Stimulated activated effector memory CD8-positive, alpha-beta T cell treated with anti-CD3 and anti-CD28 coated beads, Interleukin-12 subunit alpha, Interleukin-12 subunit beta, amount 100 ng/mL, for 72 hours (primary cell): ENCODE data around the gene ACSL1.

Experiments
- ATAC-seq: fragments of 150-1000 bp; cut with Tn5 transposase; 2 replicates; pipeline ENCODE4 v1.10.0; 2021
- DNase-seq, 2 donors: peaks; one replicate each; pipeline ENCODE4 v3.0.0; 2021 to 2022; ENCODE audit warnings: low spot score in 2 of 2
- H3K27ac Mint-ChIP-seq: one replicate; pipeline ENCODE4 v1.8.0; 2022; ENCODE audit warnings: mild to moderate bottlenecking, mixed read lengths
- H3K36me3 Mint-ChIP-seq: one replicate; pipeline ENCODE4 v1.8.0; 2022; ENCODE audit warnings: mild to moderate bottlenecking, mixed read lengths
- H3K4me1 Mint-ChIP-seq: one replicate; pipeline ENCODE4 v1.8.0; 2022; ENCODE audit warnings: mixed read lengths
- H3K4me3 Mint-ChIP-seq: one replicate; pipeline ENCODE4 v1.8.0; 2022; ENCODE audit warnings: mild to moderate bottlenecking, mixed read lengths
- H3K9me3 Mint-ChIP-seq: one replicate; pipeline ENCODE4 v1.8.0; 2022; ENCODE audit warnings: mixed read lengths

Gene ACSL1

DNA sequence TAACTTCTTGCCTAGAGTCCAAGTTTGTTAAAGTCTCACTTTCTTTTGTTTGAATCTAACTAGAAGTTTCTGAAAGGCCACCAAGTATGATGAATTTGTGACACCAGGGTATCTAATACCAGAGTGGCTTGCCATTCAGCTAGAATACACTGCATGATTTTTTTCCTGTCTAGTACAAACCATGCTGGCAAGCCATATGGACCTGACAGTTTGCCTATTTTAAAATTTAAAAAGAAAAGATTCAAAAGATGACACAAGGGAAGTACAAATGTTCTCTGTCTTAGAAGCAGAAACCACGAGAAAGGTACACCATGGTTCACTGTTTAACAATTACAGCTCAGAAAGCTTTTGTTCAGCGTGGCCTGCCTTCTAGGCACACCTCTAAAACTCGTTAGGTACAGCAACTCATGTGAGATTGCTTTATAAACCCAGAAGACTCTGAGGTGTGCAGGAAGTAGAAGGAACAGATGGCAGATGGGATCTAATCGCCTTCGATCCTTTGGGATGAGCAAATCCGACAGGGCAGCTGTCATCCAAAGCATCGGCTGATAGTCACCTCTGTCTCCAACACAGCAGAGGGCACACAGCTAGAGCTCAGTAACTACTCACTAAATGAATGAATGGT is 56.5 kb downstream of the ACSL1 start:
- Mint-ChIP-seq H3K27ac (no peak overlapping the region), H3K36me3 (peaks cover 50% of the 10 kb centered on the region), H3K9me3 (no peaks in the 10 kb centered on the region), H3K4me1 (no peaks in the 10 kb centered on the region), H3K4me3 (no peak overlapping the region)
- ATAC-seq (no peak), DNase-seq (no peak)

DNA sequence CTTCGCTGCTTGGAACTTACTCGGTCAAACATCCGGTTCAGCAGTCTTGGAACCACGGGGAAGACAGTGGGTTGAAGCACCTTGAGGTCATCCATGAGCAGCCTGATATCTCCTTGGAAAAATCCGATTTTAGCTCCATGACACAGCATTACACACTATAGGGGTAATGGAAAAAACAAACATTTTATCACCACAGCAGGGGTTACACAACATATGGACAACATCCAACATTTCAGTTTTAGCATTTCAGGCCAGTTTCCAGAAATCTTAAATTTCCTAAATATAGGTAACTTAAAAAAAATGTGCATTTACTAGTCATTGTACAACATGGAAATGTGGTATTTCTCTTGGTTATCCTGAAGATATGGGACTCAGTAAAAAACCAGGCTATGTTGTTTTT is 57.5 kb downstream of the ACSL1 start:
- DNase-seq (no peak), ATAC-seq (no peak)
- Mint-ChIP-seq H3K36me3 (peaks cover 45% of the 10 kb centered on the region), H3K9me3 (no peaks in the 10 kb centered on the region), H3K4me1 (no peaks in the 10 kb centered on the region), H3K4me3 (no peak overlapping the region), H3K27ac (no peak overlapping the region)

DNA sequence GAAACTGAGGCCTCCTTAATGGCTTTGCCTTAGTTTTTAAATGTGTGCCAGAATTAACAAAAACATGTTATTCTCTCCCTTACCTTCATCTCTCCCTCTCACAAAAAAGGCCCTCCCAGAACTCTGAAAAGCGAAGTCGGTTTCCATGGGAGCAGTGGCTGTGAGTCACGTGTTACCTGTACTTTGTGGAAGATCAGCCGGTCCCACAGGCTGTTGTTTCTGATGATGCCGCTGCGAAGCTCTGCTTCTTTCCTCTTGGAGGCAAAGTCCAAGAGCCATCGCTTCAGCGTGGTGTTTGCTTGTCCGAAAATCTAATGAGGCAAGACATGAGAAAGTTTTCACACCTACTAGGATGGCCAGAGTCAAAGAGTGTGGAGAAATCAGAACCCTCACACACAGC is 59.3 kb downstream of the ACSL1 start:
- Mint-ChIP-seq H3K27ac (no peak overlapping the region), H3K36me3 (peaks cover 53% of the 10 kb centered on the region), H3K4me3 (no peak overlapping the region), H3K4me1 (peaks cover 8% of the 10 kb centered on the region), H3K9me3 (no peaks in the 10 kb centered on the region)
- ATAC-seq (no peak), DNase-seq (no peak)

DNA sequence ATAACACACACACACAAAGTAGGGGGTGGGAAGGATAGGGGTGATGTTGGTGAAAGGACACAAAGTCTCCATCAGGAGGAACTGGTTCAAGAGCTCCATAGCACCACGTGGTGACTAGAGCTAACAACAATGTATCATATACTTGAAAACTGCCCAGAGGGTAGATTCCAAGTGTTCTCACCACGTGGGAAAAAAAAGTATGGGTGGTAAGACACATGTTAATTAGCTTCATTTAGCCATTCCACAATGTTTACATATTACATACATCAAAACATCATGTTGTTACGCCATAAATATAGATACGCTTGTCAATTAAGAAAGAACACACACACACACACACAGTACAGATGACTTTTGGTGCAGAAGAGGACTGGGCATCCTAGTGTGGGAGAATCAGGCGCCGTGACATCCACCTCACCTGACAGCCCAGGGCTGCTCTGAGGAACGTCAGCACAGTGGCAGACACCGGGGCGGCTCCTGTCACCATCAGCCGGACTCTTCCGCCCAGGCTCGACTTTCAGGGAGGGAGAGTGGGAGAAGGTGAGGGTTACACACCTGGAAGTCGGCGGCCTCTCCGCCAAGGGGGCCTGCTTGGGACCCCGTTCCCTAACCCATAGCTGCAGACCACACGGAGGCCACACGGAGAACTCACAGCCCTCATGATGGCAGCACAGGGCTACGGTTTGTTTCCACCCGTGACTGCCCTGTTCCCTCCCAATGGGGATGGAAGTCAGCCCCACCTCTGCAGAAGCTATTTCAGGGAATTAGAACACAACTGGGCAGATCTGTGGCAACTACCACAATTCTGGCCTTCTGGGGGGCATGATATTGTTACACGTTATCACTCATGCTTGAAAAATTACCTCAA is 60.1 kb downstream of the ACSL1 start:
- Mint-ChIP-seq H3K4me3 (no peak overlapping the region), H3K4me1 (peaks cover 8% of the 10 kb centered on the region), H3K36me3 (peaks cover 60% of the 10 kb centered on the region), H3K9me3 (no peaks in the 10 kb centered on the region), H3K27ac (peak overlapping the region; percentile 50)
- ATAC-seq (no peak), DNase-seq (no peak)

DNA sequence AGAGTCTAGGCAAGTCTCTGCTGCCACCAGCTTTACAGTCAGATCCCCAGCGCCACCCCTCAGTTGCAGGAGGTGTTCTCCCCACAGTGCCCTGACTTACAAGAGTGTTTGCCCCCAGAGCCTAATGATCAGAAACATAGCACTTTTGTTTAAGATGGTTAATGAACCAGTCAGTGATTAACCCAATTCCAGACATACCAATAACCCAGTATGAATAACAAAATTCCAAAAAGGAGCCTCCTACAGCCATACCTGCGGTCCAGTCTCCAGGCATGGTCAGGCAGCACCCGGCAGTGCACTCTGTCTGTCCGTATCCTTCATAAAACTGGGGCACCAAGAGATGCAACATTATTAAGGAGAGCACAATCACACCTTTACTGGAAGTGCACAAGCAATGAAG is 61.2 kb downstream of the ACSL1 start:
- no peak for DNase-seq
- Mint-ChIP-seq H3K36me3 (peaks cover 65% of the 10 kb centered on the region), H3K4me1 (peaks cover 8% of the 10 kb centered on the region), H3K4me3 (no peak overlapping the region), H3K27ac (peak overlapping the region; percentile 50), H3K9me3 (no peaks in the 10 kb centered on the region)
- ATAC-seq, result no peak

DNA sequence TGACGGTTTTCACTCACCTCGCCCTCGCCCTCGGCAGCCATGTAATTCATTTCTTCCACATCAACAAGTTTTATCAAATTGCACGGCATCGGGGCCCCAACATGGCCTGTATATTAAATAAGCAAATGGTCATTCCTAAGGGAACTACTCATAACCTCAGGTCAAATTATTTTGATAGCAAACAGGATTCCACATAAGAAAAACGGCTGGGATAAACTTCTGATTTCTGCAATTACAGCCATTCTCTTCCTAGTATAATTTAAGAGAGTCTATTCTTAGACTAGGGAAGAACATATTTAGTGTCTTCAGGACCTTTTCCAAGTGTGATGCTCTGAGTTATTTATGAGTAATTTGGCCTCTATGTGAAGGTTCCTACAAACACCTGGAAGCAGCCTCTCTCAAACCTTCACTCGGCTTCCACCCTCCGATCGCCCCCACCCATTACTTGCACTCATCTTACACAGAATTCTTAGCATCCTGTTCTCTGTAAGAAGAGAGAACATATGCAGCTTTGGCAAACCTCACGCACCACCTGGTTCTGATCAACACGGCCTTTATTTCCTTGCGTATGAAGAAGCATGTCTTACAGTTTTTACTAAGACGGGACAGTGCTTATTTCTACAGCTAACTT is 62.5 kb downstream of the ACSL1 start:
- Mint-ChIP-seq H3K9me3 (no peaks in the 10 kb centered on the region), H3K27ac (no peak overlapping the region), H3K4me1 (peaks cover 8% of the 10 kb centered on the region), H3K36me3 (peaks cover 66% of the 10 kb centered on the region), H3K4me3 (no peak overlapping the region)
- DNase-seq, result no peak
- ATAC-seq, result no peak

DNA sequence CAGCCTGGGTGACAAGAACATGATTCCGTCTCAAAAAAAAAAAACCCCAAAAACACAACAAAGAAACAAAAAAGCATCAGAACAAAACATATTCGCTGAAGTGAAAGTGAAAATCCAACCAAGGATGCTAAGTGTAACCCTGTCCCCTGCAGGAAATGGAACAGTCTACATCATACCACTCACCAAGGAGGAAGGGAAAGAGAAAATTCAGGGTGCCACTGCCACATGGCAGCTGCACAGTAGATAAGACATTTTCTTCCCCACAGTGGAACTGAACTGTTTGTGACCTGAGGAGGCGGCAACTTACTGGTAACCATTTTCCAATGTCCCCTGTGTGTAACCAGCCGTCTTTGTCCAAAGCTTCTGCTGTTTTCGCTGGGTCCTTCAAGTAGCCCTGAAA is 63.7 kb downstream of the ACSL1 start:
- Mint-ChIP-seq H3K36me3 (peaks cover 60% of the 10 kb centered on the region), H3K9me3 (no peaks in the 10 kb centered on the region), H3K27ac (peak overlapping the region; percentile 69), H3K4me1 (peaks cover 8% of the 10 kb centered on the region), H3K4me3 (peak overlapping the region; percentile 16)
- peak; percentile 93 for ATAC-seq
- peak in 1 of 2 donors; percentile 57 for DNase-seq

DNA sequence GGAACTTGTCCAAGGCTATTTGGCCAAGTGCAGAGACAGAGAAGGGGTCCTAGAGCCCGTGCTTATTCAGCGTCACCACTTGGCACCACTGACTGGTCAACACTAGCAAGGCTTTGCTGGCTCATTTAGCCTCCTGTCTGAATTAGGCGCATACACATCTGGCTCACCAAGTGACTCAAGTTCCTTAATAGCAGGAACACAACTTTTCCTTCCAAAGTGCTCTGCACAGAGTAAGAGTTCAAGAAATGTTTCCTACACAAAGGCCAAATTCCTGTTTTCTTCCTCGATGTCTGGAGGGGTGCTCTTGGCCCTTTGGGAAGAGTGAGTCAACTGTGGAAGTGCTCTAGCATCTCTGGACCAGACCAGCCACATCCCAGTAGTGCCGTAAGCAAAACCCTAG is 65.1 kb downstream of the ACSL1 start:
- H3K4me1 Mint-ChIP-seq, result peaks cover 8% of the 10 kb centered on the region
- H3K27ac Mint-ChIP-seq, result no peak overlapping the region
- H3K36me3 Mint-ChIP-seq, result peaks cover 59% of the 10 kb centered on the region
- no peak for ATAC-seq
- H3K9me3 Mint-ChIP-seq, result no peaks in the 10 kb centered on the region
- no peak overlapping the region for H3K4me3 Mint-ChIP-seq
- DNase-seq, result no peak

DNA sequence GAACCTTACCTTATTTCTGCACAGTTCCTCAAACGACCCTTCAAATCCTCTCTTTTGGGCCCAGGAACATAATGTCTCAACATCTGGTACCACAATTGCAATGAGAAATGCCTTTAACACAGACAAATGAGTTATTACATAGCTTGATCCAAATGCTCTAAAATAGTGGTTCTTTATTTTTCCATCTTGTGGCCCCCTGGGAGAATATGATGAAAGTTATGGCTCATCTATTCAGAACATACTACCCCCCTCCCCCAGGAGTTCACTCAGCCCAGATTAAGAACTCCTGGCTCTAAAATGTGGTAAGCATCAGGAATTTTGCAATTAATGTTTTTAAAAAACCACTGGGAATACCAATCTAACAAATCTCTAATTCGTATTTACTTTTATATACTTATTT is 68.0 kb downstream of the ACSL1 start:
- H3K27ac Mint-ChIP-seq, result no peak overlapping the region
- ATAC-seq (no peak), DNase-seq (no peak)
- H3K4me1 Mint-ChIP-seq, result peaks cover 8% of the 10 kb centered on the region
- H3K9me3 Mint-ChIP-seq, result no peaks in the 10 kb centered on the region
- H3K4me3 Mint-ChIP-seq, result no peak overlapping the region
- peaks cover 63% of the 10 kb centered on the region for H3K36me3 Mint-ChIP-seq

DNA sequence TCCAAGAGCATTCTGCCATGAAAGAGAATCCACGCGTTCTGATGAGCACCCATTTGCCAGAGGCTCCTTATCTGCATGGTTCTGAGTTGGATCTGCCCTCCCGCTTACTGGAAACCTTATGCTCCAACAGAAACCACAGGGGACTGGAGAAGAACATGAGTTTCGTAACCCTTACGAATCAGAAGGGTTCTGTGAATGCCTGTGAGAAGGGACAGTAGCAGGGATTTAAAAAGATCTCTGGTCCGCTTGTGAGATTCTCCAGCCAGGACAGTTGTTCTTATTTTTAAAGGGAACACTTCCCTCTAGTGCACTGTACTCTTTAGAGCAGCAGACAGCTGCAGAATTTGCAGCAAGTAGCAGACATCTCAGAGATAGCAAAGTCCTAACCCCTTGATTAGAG is 69.4 kb downstream of the ACSL1 start:
- Mint-ChIP-seq H3K4me3 (no peak overlapping the region), H3K9me3 (no peaks in the 10 kb centered on the region), H3K27ac (no peak overlapping the region), H3K4me1 (no peaks in the 10 kb centered on the region), H3K36me3 (peaks cover 54% of the 10 kb centered on the region)
- DNase-seq (no peak), ATAC-seq (no peak)

DNA sequence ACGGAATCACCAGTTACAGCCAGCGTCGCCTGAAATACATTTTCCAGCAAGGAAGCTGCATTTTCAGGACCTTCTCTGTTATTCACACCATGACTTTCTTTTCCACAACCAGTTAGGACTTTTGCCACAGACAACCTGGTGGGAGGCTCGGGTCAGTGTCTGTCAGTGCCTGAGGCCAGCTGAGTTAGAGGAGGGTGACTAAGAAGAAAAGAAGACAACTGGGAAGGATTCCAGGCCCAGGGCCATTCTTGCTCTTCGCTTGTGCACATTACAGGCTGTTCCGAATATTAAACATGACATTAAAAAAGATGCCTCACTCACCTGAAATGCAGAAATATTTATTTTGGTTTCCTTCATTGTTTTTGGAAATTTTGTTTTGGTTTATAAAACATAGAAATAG is 70.5 kb downstream of the ACSL1 start:
- Mint-ChIP-seq H3K4me1 (no peaks in the 10 kb centered on the region), H3K27ac (no peak overlapping the region), H3K9me3 (no peaks in the 10 kb centered on the region), H3K4me3 (no peak overlapping the region), H3K36me3 (peaks cover 43% of the 10 kb centered on the region)
- DNase-seq (no peak), ATAC-seq (no peak)

DNA sequence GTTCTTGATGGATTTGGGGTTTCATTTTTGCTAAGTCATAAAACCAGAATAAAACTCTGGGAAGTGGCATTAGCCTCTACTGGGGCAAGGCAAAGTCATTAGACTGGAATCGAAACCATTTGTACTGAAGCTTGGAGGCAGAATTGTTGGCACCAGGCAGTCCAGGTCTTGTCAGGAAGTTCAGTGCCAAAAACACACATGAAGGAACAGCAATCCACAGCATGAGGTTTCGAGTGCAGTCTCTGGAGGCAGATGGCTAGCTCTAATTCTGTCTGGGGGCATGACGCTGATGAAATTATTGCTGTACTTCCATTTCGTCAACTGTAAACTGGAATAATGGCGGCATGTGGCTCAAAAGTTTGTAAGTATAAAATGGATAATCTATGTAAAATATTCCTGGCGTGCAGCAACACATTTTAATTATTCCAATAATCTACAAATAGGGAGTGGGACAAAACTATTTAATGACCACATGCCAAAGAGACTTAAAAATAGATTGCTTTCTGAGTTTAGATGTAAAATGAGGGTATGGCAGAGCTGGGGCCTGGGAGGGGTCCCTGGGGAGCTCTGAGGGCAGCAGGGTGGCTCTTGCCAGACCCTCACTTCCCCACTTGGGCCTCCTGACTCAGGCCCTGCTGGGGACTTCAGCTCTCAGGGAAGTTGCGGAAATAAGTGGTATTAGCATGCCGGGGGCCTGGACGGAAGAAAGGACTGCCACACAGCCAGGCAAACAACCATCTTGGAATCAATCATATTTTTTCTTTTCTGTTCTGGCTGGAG is 73.1 kb downstream of the ACSL1 start:
- no peak for DNase-seq
- Mint-ChIP-seq H3K27ac (no peak overlapping the region), H3K4me1 (no peaks in the 10 kb centered on the region), H3K4me3 (no peak overlapping the region), H3K9me3 (no peaks in the 10 kb centered on the region), H3K36me3 (peaks cover 28% of the 10 kb centered on the region)
- no peak for ATAC-seq

DNA sequence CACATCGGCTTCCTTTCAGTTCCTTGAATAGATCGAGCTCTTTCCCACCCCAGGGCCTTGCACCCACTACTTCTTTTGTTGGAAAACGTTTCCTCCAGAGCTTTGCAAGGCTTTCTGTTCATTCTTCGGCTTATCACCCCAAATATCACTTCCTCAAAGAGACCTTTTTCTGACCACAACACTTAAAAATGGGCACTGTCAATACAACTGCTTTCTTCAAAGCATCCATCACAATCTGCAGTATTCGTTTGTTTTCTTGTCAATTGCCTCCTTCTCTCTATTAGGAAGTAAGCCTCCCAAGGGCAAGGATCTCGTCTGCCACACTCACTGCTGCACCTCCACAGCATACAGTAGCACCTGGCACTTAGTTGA is 74.2 kb downstream of the ACSL1 start:
- no peaks in the 10 kb centered on the region for H3K4me1 Mint-ChIP-seq
- no peaks in the 10 kb centered on the region for H3K9me3 Mint-ChIP-seq
- ATAC-seq, result no peak
- no peak overlapping the region for H3K4me3 Mint-ChIP-seq
- DNase-seq, result no peak
- peaks cover 17% of the 10 kb centered on the region for H3K36me3 Mint-ChIP-seq
- H3K27ac Mint-ChIP-seq, result no peak overlapping the region

DNA sequence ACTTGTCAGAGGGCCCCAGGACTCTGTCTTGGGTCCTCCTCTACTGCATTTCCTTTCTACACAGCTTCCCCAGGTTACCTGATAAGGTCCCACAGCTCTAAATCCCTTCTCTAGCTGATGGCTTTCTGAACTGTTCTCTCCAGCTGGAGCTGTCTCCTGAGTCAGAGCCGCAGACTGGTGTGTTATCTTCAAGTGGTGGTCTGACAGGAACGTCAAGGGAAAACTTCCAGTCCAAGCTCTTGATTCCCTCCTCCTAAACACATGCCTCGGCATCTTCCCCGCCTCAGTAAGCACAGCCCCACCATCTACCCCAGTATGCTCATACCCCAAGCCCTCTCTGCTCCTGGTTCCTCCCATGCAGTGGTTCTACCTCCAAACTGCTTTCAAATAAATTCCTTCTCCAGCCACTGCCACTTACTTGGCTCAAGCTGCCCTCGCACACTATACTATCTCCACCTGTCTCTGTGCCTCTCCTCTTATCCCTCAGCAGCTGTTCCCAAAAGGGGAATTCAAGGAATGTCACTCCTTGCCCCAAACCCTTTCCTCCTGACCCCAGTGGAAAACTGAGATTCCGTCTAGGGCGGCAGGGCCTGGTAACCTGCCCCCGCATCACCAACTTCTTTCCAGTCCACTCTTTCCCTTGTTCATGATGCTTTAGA is 74.7 kb downstream of the ACSL1 start:
- no peaks in the 10 kb centered on the region for H3K4me1 Mint-ChIP-seq
- no peak overlapping the region for H3K4me3 Mint-ChIP-seq
- H3K9me3 Mint-ChIP-seq, result no peaks in the 10 kb centered on the region
- H3K27ac Mint-ChIP-seq, result no peak overlapping the region
- DNase-seq (no peak), ATAC-seq (no peak)
- H3K36me3 Mint-ChIP-seq, result peaks cover 12% of the 10 kb centered on the region

DNA sequence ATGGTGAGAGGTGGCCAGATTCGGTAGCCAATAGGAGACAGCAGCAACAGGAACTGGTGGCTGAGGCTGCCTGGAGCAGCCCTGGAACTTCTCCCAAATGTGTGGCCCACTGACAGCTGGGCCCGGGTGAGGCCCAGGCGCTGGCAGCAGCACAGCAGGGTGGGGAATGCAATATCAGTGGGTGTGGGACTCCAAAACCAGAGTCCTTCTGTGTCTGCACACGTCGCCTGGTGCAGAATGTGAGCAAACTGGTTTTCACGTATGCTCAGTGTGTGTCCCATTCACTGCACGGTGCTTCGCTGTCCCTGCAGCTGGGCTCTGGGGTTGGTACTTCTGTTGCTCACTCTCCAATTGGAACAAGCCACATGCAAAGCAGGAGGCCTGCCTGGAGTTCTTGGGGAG is 77.5 kb downstream of the ACSL1 start:
- no peak overlapping the region for H3K27ac Mint-ChIP-seq
- H3K4me3 Mint-ChIP-seq, result no peak overlapping the region
- no peak for DNase-seq
- H3K4me1 Mint-ChIP-seq, result no peaks in the 10 kb centered on the region
- no peaks in the 10 kb centered on the region for H3K36me3 Mint-ChIP-seq
- no peaks in the 10 kb centered on the region for H3K9me3 Mint-ChIP-seq
- no peak for ATAC-seq
